Type B pancreatic cell (in vitro differentiated cells): ENCODE data around the gene CDKAL1. TPM values are rescaled to one million over a fixed set of nuclear protein-coding genes. Genes with fewer than 3 reads are reported as not detected.

Experiments used
- DNase-seq: peaks from one replicate; pipeline ENCODE4 v3.0.0; 2021; ENCODE audit warnings: mixed read lengths; ENCODE audit not compliant: unreplicated experiment; ENCODE audit errors: extremely low spot score
- H3K27ac Mint-ChIP-seq: 2 replicates; pipeline ENCODE4 v1.8.0; 2021; ENCODE audit warnings: mild to moderate bottlenecking, mixed read lengths
- H3K27me3 Mint-ChIP-seq: 2 replicates; pipeline ENCODE4 v1.8.0; 2021; ENCODE audit warnings: mixed read lengths
- H3K36me3 Mint-ChIP-seq: 2 replicates; pipeline ENCODE4 v1.8.0; 2021; ENCODE audit warnings: mixed read lengths
- H3K4me1 Mint-ChIP-seq: one replicate; pipeline ENCODE4 v1.8.0; 2021; ENCODE audit warnings: mixed read lengths; ENCODE audit not compliant: unreplicated experiment
- H3K4me3 Mint-ChIP-seq: 2 replicates; pipeline ENCODE4 v1.8.0; 2021; ENCODE audit warnings: mild to moderate bottlenecking, mixed read lengths
- H3K9me3 Mint-ChIP-seq: 2 replicates; pipeline ENCODE4 v1.8.0; 2021; ENCODE audit warnings: mixed read lengths
- CTCF ChIP-seq: fragments of 200-600 bp; sonication (generic); conservative IDR thresholded peaks from 2 replicates; pipeline ENCODE4 v1.5.0; 2021; ENCODE audit warnings: antibody characterized with exemption, mild to moderate bottlenecking
- total RNA-seq: library from RNA; stranded (reverse); gene quantifications from 2 replicates; pipeline ENCODE4 v1.2.1, GENCODE V29; 2021; ENCODE audit warnings: low replicate concordance

Gene CDKAL1
- total RNA-seq, 1 donor from 2014 or later: 21.0 TPM

GRCh38 chr6:21137700-21138335 lies 603.6 kb downstream of the CDKAL1 start:
- DNase-seq: no peak
- H3K9me3 Mint-ChIP-seq: peaks cover 10% of the 10 kb centered on the region
- no peak overlapping the region for H3K27ac Mint-ChIP-seq
- H3K27me3 Mint-ChIP-seq: no peaks in the 10 kb centered on the region
- no peak for TF ChIP-seq CTCF
- H3K4me1 Mint-ChIP-seq: peaks cover 48% of the 10 kb centered on the region
- peak overlapping the region; percentile 23 for H3K4me3 Mint-ChIP-seq
- H3K36me3 Mint-ChIP-seq: peaks cover 10% of the 10 kb centered on the region

GRCh38 chr6:21138336-21139069 lies 604.2 kb downstream of the CDKAL1 start:
- no peak for DNase-seq
- Mint-ChIP-seq H3K4me3 (no peak overlapping the region), H3K27ac (no peak overlapping the region), H3K36me3 (peaks cover 10% of the 10 kb centered on the region), H3K9me3 (peaks cover 10% of the 10 kb centered on the region), H3K4me1 (peaks cover 46% of the 10 kb centered on the region), H3K27me3 (no peaks in the 10 kb centered on the region)
- TF ChIP-seq CTCF: no peak

GRCh38 chr6:21140966-21141365 lies 606.7 kb downstream of the CDKAL1 start:
- no peak overlapping the region for H3K27ac Mint-ChIP-seq
- H3K36me3 Mint-ChIP-seq: peaks cover 10% of the 10 kb centered on the region
- no peak overlapping the region for H3K4me3 Mint-ChIP-seq
- DNase-seq: no peak
- H3K9me3 Mint-ChIP-seq: peaks cover 10% of the 10 kb centered on the region
- no peaks in the 10 kb centered on the region for H3K27me3 Mint-ChIP-seq
- no peak for TF ChIP-seq CTCF
- peaks cover 42% of the 10 kb centered on the region for H3K4me1 Mint-ChIP-seq

GRCh38 chr6:21141616-21142303 lies 607.5 kb downstream of the CDKAL1 start:
- no peak for DNase-seq
- Mint-ChIP-seq H3K9me3 (peaks cover 10% of the 10 kb centered on the region), H3K36me3 (peaks cover 10% of the 10 kb centered on the region), H3K27ac (no peak overlapping the region), H3K27me3 (no peaks in the 10 kb centered on the region), H3K4me3 (no peak overlapping the region), H3K4me1 (peaks cover 39% of the 10 kb centered on the region)
- TF ChIP-seq CTCF: no peak

GRCh38 chr6:21142741-21143140 lies 608.5 kb downstream of the CDKAL1 start:
- peaks cover 10% of the 10 kb centered on the region for H3K36me3 Mint-ChIP-seq
- no peak overlapping the region for H3K4me3 Mint-ChIP-seq

More at GRCh38 chr6:21142741-21143140, 608.5 kb downstream of the CDKAL1 start:
- Mint-ChIP-seq H3K9me3 (peaks cover 10% of the 10 kb centered on the region), H3K4me1 (peaks cover 40% of the 10 kb centered on the region), H3K27me3 (no peaks in the 10 kb centered on the region), H3K27ac (no peak overlapping the region)
- DNase-seq: no peak
- TF ChIP-seq CTCF: no peak
